Measurements from ENCODE around the gene SMIM22.

Gene SMIM22

DNA sequence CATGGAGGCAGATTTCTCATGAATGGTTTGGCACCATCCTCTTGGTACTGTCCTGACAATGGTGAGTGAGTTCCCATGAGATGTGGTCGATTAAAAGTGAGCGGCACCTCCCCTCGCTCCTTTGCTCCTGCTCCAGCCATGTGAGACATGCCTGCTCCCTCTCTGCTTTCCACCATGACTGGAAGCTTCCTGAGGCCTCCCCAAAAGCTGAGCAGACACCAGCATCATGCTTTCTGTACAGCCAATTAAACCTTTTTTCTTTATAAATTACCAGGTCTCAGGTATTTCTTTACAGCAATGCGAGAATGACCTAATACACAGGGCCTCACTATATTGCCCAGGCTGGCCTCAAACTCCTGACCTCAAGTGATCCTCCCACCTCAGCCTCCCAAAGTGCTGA lies 40.3 kb upstream of the SMIM22 start:
- Histone ChIP-seq H3K36me3 (ENCODE audit: control insufficient read depth, insufficient read depth, low read length) (peaks cover 35% of the 10 kb centered on the region), H3K27me3 (ENCODE audit: control insufficient read depth, insufficient read depth, low read length) (no peaks in the 10 kb centered on the region), H3K9me3 (ENCODE audit: control insufficient read depth, insufficient read depth, low read length) (no peaks in the 10 kb centered on the region), H3K4me1 (ENCODE audit: control insufficient read depth, insufficient read depth, low read length) (no peaks in the 10 kb centered on the region), H3K4me3 (ENCODE audit: low read length) (no peak overlapping the region), H3K27ac (ENCODE audit: low read length) (no peak overlapping the region)
- WGBS (ENCODE audit: insufficient coverage, insufficient read length): no CpG with 5 or more reads among the region's 4 CpGs
- no peak for DNase-seq (ENCODE audit: low read depth, low spot score)

DNA sequence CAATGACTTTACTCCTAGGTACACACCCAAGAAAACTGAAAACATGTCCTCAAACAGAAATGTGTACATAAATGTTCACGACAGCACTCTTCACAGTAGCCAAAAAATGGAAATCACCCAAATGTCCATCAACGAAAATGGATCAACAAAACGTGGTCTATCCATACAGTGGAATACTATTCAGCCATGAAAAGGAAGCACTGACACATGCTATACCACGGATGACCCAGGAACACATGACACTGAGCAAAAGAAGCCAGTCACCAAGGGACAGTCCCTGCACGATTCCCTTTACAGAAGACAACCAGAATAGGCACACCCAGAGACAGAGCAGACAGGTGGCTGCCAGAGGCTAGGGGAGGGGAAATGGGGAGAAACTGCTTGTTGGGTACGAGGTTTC lies 39.5 kb upstream of the SMIM22 start:
- Histone ChIP-seq H3K27me3 (ENCODE audit: control insufficient read depth, insufficient read depth, low read length) (no peaks in the 10 kb centered on the region), H3K9me3 (ENCODE audit: control insufficient read depth, insufficient read depth, low read length) (no peaks in the 10 kb centered on the region), H3K36me3 (ENCODE audit: control insufficient read depth, insufficient read depth, low read length) (peaks cover 43% of the 10 kb centered on the region), H3K27ac (ENCODE audit: low read length) (no peak overlapping the region), H3K4me1 (ENCODE audit: control insufficient read depth, insufficient read depth, low read length) (no peaks in the 10 kb centered on the region; the same call in 1 of the 2 replicates), H3K4me3 (ENCODE audit: low read length) (no peak overlapping the region)
- WGBS (ENCODE audit: insufficient coverage, insufficient read length): no CpG with 5 or more reads among the region's 6 CpGs
- no peak for DNase-seq (ENCODE audit: low read depth, low spot score)

GRCh38 chr16:4760221-4760910 lies 34.8 kb upstream of the SMIM22 start:
- no peaks in the 10 kb centered on the region for H3K27me3 ChIP-seq (ENCODE audit: control insufficient read depth, insufficient read depth, low read length)
- no peaks in the 10 kb centered on the region; the same call in 1 of the 2 replicates for H3K4me1 ChIP-seq (ENCODE audit: control insufficient read depth, insufficient read depth, low read length)
- H3K27ac ChIP-seq (ENCODE audit: low read length): no peak overlapping the region
- peaks cover 28% of the 10 kb centered on the region for H3K36me3 ChIP-seq (ENCODE audit: control insufficient read depth, insufficient read depth, low read length)
- no peaks in the 10 kb centered on the region for H3K9me3 ChIP-seq (ENCODE audit: control insufficient read depth, insufficient read depth, low read length)
- no peak overlapping the region for H3K4me3 ChIP-seq (ENCODE audit: low read length)
- WGBS (ENCODE audit: insufficient coverage, insufficient read length): no CpG with 5 or more reads among the region's 23 CpGs
- no peak for DNase-seq (ENCODE audit: low read depth, low spot score)

DNA sequence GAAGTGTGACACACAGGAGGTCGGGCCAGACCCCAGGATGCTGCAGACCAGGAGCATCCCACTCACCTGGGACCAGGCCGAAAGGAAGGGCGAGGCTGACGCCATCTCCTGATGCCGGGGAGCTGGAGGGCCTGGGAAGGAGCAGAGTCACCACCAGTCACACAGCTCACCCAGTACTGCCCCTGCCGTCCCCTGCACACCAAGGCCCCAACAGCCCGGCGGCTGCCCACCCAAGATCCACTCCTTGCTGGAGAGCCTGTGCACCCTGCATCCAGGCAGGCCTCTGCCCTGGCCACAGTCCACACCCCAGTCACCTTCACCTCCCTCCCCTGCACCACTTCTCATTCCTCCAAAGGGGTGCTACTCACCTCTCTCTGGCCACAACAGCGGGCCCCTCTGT lies 33.0 kb upstream of the SMIM22 start:
- Histone ChIP-seq H3K36me3 (ENCODE audit: control insufficient read depth, insufficient read depth, low read length) (peaks cover 22% of the 10 kb centered on the region), H3K27me3 (ENCODE audit: control insufficient read depth, insufficient read depth, low read length) (no peaks in the 10 kb centered on the region), H3K9me3 (ENCODE audit: control insufficient read depth, insufficient read depth, low read length) (no peaks in the 10 kb centered on the region), H3K4me3 (ENCODE audit: low read length) (no peak overlapping the region), H3K4me1 (ENCODE audit: control insufficient read depth, insufficient read depth, low read length) (no peaks in the 10 kb centered on the region; the same call in 1 of the 2 replicates), H3K27ac (ENCODE audit: low read length) (no peak overlapping the region)
- WGBS (ENCODE audit: insufficient coverage, insufficient read length): no CpG with 5 or more reads among the region's 9 CpGs
- DNase-seq (ENCODE audit: low read depth, low spot score): no peak

GRCh38 chr16:4763791-4764190 lies 31.4 kb upstream of the SMIM22 start:
- Histone ChIP-seq H3K9me3 (ENCODE audit: control insufficient read depth, insufficient read depth, low read length) (no peaks in the 10 kb centered on the region), H3K27me3 (ENCODE audit: control insufficient read depth, insufficient read depth, low read length) (no peaks in the 10 kb centered on the region), H3K4me1 (ENCODE audit: control insufficient read depth, insufficient read depth, low read length) (no peaks in the 10 kb centered on the region; the same call in 1 of the 2 replicates), H3K27ac (ENCODE audit: low read length) (no peak overlapping the region), H3K4me3 (ENCODE audit: low read length) (no peak overlapping the region), H3K36me3 (ENCODE audit: control insufficient read depth, insufficient read depth, low read length) (peaks cover 17% of the 10 kb centered on the region)
- WGBS (ENCODE audit: insufficient coverage, insufficient read length): no CpG with 5 or more reads among the region's 7 CpGs
- DNase-seq (ENCODE audit: low read depth, low spot score): no peak

DNA sequence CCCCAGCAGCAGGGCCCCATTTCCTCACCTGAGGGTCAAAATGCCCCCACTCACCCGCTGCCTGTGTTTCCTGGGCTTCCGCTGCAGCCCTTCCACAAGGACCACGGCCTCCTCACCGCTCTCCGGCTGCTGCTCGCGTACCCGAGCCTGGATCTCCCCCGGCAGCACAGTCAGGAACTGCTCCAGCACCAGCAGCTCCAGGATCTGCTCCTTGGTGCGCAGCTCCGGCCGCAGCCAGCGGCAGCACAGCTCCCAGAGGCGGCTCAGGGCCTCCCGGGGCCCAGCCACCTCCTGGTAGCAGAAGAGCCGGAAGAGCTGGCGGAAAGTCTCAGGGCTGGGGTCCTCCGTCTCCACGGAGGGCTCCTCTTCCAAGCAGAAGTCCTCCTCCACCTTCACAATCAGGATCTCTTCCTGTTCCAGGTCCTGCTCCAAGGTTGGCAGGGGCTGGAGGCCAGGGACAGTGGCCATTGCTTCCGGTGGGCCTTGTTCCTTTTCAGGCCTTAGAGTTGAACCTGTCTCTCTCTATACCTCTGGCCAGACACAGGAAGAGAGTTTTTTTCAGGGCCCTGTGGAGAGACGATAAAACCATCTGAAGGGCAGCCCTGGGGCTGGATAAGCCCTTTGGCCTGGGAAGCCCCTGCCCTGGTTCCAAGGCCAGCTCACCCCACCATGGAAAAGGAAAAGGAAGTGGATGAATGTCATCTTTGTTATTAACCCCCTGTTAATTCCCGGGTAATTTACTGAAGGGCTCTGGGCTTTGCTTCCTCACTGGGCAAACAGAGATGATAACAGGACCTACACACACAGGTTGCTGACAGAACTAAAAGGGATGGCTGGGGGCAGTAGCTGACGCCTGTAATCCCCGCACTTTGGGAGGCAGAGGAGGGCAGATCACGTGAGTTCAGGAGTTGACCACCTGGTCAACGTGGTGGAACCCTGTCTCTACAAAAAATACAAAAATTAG lies 29.4 kb upstream of the SMIM22 start:
- Histone ChIP-seq H3K9me3 (ENCODE audit: control insufficient read depth, insufficient read depth, low read length) (no peaks in the 10 kb centered on the region), H3K27me3 (ENCODE audit: control insufficient read depth, insufficient read depth, low read length) (no peaks in the 10 kb centered on the region), H3K36me3 (ENCODE audit: control insufficient read depth, insufficient read depth, low read length) (peaks cover 8% of the 10 kb centered on the region), H3K27ac (ENCODE audit: low read length) (no peak overlapping the region), H3K4me3 (ENCODE audit: low read length) (peak overlapping the region; percentile 87; the same call in 1 of the 2 replicates), H3K4me1 (ENCODE audit: control insufficient read depth, insufficient read depth, low read length) (no peaks in the 10 kb centered on the region)
- DNase-seq (ENCODE audit: low read depth, low spot score): no peak
- no CpG with 5 or more reads among the region's 26 CpGs for WGBS (ENCODE audit: insufficient coverage, insufficient read length)

- Histone ChIP-seq H3K4me3 (ENCODE audit: low read length) (peak within 1 kb of the TSS; percentile 87), H3K27me3 (ENCODE audit: control insufficient read depth, insufficient read depth, low read length) (no peaks in the 10 kb centered on the region), H3K4me1 (ENCODE audit: control insufficient read depth, insufficient read depth, low read length) (no peaks in the 10 kb centered on the region), H3K36me3 (ENCODE audit: control insufficient read depth, insufficient read depth, low read length) (peaks cover 7% of the 10 kb centered on the region), H3K9me3 (ENCODE audit: control insufficient read depth, insufficient read depth, low read length) (no peaks in the 10 kb centered on the region), H3K27ac (ENCODE audit: low read length) (no peak within 1 kb of the TSS)
- WGBS (ENCODE audit: insufficient coverage, insufficient read length): no CpG with 5 or more reads among the region's 72 CpGs
- DNase-seq (ENCODE audit: low read depth, low spot score): peak; percentile 97
Observed at GRCh38 chr16:4766875-4767628, 28.1 kb upstream of the SMIM22 start, which contains the start of gene ZNF500. ZNF500 (minus strand) TSS chr16:4767162; CDS start chr16:4765978, 1,184 bp downstream.

DNA sequence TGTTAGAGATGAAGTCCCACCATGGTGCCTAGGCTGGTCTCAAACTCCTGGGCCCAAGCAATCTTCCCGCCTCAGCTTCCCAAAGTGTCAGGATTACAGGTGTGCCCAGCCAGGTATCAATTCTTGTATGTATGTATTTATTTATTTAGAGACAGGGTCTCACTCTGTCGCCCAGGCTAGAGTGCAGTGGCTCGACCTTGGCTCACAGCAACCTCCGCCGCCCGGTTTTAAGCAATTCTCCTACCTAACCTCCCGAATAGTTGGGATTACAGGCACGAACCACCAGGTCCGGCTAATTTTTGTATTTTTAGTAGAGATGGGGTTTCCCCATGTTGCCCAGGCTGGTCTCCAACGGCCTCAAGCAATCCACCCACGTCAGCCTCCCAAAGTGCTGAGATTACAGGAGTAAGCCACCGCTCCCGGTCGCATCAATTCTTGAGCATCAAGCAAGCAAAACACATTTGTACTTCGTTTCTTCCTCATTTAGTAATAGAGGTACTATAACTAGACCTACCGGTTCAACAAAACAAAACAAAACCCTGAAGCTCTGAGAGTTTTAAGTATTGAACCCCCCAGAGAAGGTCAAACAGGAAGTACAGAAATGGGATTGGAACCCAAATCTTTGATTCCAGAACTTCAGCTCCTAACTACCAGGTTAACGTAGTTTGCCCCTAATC lies 27.2 kb upstream of the SMIM22 start:
- WGBS (ENCODE audit: insufficient coverage, insufficient read length): no CpG with 5 or more reads among the region's 17 CpGs
- Histone ChIP-seq H3K27ac (ENCODE audit: low read length) (no peak overlapping the region), H3K36me3 (ENCODE audit: control insufficient read depth, insufficient read depth, low read length) (peaks cover 3% of the 10 kb centered on the region; the same call in 1 of the 2 replicates), H3K4me1 (ENCODE audit: control insufficient read depth, insufficient read depth, low read length) (no peaks in the 10 kb centered on the region), H3K9me3 (ENCODE audit: control insufficient read depth, insufficient read depth, low read length) (no peaks in the 10 kb centered on the region), H3K27me3 (ENCODE audit: control insufficient read depth, insufficient read depth, low read length) (no peaks in the 10 kb centered on the region), H3K4me3 (ENCODE audit: low read length) (peak overlapping the region; percentile 29; the same call in 1 of the 2 replicates)
- no peak for DNase-seq (ENCODE audit: low read depth, low spot score)

GRCh38 chr16:4768549-4769305 lies 26.4 kb upstream of the SMIM22 start:
- H3K36me3 ChIP-seq (ENCODE audit: control insufficient read depth, insufficient read depth, low read length): peaks cover under 1% of the 10 kb centered on the region; the same call in 1 of the 2 replicates
- DNase-seq (ENCODE audit: low read depth, low spot score): peak; percentile 85
- no peaks in the 10 kb centered on the region for H3K9me3 ChIP-seq (ENCODE audit: control insufficient read depth, insufficient read depth, low read length)
- H3K27ac ChIP-seq (ENCODE audit: low read length): no peak overlapping the region
- H3K4me1 ChIP-seq (ENCODE audit: control insufficient read depth, insufficient read depth, low read length): no peaks in the 10 kb centered on the region
- peak overlapping the region; percentile 53; the same call in 1 of the 2 replicates for H3K4me3 ChIP-seq (ENCODE audit: low read length)
- WGBS (ENCODE audit: insufficient coverage, insufficient read length): no CpG with 5 or more reads among the region's 48 CpGs
- H3K27me3 ChIP-seq (ENCODE audit: control insufficient read depth, insufficient read depth, low read length): no peaks in the 10 kb centered on the region

Data from iPS DF 6.9 (cell line).